Esophagus muscularis mucosa (tissue), 3 donors: ENCODE measurements around the gene MFN2.

ENCODE experiments used
- CTCF ChIP-seq, 3 experiments: fragments of 200-600 bp in 2 of 3; fragments of 450-650 bp in 1 of 3; sonication (generic) in 2 of 3; IDR thresholded peaks; one replicate each; pipeline ENCODE4 v1.5.1; 2017 to 2019; ENCODE audit warnings: antibody characterized with exemption in 3 of 3, mild to moderate bottlenecking in 2 of 3, moderate library complexity in 1 of 3
- EP300 ChIP-seq: sonication (generic); formaldehyde crosslinking; IDR thresholded peaks from one replicate; pipeline ENCODE4 v1.6.1; 2017; ENCODE audit warnings: antibody characterized with exemption

GRCh38 chr1:11999236-11999635 is 19.0 kb downstream of the MFN2 start:
- no peak for TF ChIP-seq EP300
- TF ChIP-seq CTCF (IDR thresholded peaks at IDR 0.05) = no peak
